ELR (cell line): ENCODE data around the gene GTF2F1.
"Not testable (repeated sequence)": the region's sequence is repeated elsewhere in the genome, so short reads cannot be mapped to it uniquely, and the experiment has no call there.

Experiments
- DNase-seq: peaks from one replicate; pipeline ENCODE4 v3.0.0-alpha.2; 2015; ENCODE audit warnings: low read depth

The GTF2F1 gene

DNA sequence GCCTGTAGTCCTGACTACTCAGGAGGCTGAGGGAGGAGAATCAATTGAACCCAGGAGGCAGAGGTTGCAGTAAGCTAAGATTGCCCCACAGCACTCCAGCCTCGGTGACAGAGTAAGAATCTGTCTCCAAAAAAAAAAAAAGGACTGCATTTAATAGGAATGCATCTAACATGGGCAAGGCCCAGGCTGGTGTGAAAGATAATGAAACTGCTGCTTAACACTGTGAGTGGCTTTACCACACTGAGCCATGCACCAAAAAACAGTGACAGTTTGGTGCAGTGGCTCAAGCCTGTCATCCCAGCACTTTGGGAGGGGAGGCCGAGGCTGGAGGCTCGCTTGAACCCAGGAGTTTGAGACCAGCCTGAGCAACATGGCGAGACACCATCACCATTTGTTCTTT lies 8.6 kb downstream of the GTF2F1 start:
- no peak for DNase-seq

DNA sequence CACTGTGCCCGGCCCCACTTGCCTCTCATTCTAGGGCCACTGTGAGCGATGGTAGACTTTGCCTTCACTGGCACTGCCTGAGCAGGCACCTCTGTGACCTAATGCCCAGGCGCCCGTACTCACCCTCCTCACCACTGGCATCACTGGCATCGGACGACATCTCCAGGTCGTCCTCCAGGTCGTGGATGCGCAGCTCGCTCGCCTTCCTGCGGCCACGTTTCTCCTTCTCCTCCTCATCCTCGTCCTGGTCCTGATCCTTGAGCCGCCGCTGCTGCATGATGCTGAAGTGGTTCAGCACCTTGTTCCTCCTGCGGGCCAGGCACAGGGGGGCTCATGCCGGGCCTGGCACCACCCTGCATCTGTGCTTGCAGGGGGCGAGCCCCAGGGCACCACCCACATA lies 9.8 kb downstream of the GTF2F1 start:
- no peak for DNase-seq

DNA sequence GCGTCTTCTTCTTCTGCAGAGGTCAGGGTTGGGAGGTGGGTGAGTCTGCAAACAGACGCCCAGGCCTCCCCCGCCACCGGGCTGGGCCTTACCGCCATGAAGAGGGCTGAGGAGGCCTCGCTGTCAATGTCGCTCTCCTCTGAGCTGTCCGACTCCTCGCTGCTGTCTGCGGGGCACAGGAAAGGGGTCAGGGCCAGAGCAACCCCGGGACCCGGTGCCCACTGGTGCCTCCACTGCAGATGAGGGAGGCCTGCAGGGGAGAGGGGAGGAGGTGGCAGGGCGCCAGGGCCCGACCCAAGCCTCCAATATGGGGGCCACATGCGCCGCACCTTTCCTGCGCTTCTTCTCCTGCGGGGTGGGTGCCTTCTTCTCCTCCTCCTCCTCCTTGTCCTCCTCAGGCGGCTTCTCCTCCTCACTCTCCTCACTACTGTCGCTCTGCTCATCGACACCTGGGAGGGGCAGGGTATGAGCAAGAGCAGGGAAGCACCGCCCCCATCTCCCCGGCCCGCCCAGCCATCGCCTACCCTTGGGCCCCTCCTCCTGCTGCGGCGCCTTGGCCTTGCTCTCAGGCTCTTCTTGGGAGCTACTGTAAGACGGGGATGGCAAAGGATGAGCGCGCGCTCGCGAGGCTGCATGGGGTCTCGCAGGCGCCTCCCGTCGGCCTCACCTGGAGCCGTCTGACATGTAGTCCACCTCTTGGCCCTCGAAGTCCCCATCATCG lies 11.8 kb downstream of the GTF2F1 start:
- no peak for DNase-seq

DNA sequence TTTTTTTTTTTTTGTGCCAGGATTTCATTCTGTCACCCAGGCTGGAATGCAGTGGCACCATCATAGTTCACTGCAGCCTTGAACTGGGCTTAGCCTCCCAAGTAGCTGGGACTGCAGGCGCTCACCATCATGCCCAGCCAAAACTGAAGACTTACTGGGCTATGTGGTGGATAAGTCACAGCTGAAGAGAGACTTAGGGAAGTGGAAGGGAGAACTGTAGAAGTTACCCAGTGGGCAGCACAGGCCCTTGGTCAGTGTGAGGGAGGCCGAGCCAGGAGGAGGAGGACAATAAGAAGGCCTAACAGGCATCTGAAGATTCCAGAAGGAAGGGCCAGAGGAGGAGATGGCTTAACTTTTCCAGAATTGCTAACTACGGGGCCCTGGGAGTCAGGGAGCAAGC lies 13.2 kb downstream of the GTF2F1 start:
- no peak for DNase-seq

DNA sequence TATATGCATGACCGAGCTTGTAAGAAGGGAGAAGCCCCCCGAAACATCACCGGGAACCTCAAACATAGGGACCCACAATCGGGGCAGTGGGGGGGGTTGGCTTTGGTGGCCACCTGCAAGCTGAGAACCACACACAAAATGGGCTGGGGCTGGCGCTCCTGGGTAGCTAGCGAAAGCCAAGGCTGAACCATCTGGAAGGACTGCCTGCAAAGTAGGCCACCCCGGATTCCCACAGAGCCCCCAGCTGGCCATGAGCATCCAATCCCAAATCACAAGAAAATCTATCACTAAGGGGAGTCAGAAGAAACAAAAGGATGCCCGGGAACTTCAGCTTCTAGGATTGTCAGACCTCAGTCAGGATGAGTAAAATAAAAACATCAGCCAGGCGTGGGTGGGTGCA lies 14.5 kb downstream of the GTF2F1 start:
- DNase-seq: no peak

DNA sequence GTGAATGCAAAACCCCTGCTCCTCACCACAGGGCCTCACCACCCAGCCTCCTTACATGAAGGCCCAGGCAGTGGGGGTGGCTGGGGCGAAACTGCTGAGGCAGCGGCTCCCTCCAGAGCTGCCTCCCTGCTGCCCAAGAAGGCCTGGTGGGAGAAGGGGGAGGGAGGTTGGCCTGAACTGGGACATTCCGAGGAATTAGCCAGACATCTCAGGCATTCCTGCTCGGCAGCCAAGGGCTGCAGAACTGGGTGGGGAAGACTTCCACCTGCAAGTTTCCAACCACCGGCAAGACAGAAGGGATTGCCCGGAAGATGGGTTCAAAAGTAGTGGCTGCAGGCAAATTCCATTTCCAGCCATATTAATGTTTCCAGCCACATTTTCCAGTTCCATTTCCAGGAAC lies 14.9 kb downstream of the GTF2F1 start:
- DNase-seq: no peak

DNA sequence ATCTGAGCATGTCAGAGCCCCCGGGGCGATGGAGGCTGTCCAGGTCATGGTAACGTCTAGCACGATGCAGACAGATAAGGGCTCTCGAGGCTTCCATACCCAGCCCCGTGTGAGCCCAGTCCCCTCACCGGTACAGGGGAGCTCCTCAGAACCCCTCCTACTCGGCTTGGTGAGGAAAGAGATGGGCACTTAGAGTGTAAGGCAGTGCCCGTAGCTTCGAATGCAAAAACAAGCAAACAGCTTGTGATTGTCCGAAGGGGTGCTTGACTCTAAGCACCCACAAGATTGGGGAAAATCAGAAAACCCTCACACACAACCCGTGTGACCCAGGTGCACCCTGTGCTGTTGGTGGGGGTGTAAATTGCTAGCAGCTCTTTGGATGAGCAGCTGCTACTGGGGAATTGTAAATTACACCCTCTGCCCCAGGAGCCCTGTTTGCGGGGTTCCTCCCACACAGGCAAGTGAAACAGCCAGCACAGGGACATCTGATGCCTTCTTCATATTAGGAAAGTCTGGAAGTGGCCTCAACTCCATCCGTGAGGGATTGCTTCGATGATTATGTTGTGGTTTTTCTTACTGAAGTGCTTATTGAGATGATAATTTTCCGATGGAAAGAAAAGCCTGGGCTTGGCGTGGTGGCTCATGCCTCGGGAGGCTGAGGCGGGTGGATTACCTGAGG lies 16.3 kb downstream of the GTF2F1 start:
- no peak for DNase-seq

DNA sequence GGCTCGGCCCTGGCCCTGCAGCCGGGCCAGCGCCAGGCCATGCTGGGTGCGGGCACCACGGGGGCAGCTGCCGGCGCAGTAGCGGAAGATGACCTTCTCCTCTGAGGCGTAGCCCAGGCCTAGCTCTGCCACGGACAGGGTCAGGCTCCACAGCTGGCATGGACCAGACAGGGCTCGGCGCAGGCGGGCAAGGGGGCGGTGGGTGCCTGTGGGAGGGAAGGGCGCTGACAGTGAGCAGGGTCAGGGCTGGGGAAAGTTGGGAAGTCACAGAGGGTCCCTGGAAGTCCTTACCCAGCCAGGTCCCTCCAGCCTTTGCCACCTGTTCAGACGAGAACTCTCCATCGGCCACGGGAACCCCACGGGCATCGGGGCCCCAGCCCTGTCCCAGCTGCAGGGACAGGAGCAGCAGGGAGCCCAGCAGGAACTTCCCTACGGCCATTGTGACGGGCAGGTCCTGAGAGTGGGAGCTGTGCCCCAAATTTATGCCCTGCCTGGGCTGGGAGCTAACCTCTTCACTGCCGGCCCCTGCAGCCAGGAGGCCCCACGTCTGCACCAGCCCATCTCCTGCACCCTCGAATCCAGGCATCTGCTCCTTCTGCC lies 17.5 kb downstream of the GTF2F1 start, which contains the start of gene PSPN:
PSPN (minus strand) TSS at position 523 of the 600 bp plus-strand sequence; CDS start at position 439, 84 bp downstream.
- no peak for DNase-seq

DNA sequence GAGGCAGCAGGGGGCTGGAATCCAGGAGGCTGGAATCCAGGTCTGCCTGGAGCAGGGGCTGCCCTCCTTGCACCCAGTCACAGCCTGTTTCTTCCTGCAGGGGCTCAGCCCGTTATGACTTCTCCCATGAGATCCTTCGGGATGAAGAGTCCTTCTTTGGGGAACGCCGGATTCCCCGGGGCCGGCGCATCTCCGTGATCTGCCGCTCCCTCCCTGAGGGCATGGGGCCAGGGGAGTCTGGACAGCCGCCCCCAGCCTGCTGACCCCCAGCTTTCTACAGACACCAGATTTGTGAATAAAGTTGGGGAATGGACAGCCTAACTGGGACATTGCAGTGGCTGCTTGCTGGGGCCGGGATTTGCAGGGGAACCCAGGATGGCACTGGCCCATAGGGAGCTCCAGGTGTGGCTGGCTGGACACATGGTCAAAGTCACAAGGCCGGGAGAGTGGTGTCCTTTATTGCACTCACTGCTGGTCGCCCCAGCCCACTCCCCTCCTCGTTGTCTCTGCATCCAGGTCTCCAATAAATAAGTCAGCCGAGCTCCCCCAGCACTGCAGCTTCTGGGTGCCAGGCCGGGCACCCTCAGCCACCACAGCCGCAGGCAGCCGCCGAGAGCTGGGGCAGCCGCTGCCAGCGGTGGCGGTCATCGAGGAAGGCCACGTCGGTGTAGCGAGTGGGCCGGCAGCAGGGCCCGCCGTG lies 18.1 kb downstream of the GTF2F1 start:
- no peak for DNase-seq

DNA sequence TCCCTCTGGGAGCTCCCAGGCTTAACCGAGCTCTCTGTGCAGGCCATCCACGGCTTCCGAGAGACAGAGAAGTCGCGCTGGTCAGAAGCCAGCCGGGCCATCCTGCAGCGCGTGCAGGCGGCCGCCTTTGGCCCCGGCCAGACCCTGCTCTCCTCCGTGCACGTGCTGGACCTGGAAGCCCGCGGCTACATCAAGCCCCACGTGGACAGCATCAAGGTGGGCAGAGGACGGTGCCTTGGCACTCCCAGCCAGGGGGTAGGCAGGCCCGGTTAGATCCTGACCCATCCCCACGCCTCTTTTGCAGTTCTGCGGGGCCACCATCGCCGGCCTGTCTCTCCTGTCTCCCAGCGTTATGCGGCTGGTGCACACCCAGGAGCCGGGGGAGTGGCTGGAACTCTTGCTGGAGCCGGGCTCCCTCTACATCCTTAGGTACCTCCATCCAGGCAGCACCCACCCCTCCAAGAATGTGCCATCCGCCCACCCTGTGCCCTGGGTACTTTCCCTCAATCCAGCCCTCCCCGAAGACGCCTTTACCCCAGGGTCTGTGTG lies 18.7 kb downstream of the GTF2F1 start:
- DNase-seq: no peak

DNA sequence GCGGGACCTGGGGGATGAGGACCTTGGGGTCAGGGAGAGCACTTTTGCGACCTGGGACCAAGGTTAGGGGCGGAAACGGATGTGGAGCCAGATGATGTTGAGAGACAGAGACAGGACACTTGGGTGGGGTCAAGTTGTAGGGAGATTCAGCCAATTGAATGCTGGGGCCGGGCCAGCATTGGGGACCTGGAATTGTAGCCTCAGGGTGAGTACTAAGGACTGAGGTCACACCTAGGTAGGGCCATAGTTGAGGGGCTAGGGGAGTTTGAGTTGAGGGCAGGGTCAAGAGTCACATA lies 19.2 kb downstream of the GTF2F1 start:
- no peak for DNase-seq

DNA sequence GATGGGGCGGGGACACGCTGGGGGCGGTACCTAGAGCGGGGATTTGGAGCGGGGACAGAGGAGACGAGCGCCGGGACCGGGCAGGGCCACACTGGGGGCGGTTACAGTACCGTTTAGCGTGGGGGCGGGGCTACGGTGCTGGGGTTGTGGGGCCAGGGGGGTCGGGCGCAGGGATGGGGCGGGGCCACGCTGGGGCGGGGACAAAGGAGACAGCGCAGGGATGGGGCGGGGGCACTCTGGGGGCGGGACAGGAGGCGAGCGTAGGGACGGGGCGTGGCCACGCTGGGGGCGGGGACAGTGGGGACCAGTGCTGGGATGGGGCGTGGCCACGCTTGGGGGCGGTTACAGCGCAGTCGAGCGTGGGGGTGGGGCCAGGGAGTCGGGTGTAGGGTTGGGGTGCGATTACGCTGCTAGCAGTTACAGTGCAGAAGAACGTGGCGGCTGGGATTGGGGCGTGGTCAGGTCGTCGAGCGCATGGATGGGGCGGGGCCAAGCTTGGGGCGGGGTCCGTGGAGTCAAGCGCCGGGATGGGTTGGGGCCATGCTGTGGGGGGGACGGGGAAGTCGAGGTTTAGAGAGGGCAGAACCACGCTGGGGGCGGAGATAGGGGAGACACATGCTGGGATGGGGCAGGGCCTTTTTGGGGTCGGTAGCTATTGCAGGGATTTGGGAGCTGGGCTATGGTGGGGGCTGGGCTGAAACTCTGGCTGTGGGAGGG lies 19.7 kb downstream of the GTF2F1 start:
- peak; percentile 98 for DNase-seq

DNA sequence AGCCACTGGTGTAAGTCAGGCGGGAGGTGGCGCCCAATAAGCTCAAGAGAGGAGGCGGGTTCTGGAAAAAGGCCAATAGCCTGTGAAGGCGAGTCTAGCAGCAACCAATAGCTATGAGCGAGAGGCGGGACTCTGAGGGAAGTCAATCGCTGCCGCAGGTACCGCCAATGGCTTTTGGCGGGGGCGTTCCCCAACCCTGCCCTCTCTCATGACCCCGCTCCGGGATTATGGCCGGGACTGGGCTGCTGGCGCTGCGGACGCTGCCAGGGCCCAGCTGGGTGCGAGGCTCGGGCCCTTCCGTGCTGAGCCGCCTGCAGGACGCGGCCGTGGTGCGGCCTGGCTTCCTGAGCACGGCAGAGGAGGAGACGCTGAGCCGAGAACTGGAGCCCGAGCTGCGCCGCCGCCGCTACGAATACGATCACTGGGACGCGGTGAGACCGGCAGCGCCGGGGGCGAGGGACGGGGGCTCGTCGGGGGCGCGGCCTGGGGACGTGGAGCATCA lies 20.3 kb downstream of the GTF2F1 start, which contains the start of gene ALKBH7:
ALKBH7 (plus strand) TSS at position 201 of the 502 bp plus-strand sequence; CDS start at position 228, 27 bp downstream.
- peak; percentile 100 for DNase-seq

DNA sequence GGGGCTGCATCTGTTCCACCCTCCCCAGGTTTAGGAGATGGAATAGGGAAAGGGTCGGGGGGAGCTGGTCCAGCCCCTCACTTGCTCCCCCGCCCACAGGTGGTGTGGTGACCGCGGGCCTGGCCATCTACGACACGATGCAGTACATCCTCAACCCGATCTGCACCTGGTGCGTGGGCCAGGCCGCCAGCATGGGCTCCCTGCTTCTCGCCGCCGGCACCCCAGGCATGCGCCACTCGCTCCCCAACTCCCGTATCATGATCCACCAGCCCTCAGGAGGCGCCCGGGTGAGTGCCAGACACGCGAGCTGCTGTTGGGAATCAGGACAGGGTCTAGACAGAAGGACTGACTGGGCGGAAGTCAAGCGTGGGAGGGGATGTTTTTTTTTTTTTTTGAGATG lies 28.6 kb downstream of the GTF2F1 start:
- no peak for DNase-seq

DNA sequence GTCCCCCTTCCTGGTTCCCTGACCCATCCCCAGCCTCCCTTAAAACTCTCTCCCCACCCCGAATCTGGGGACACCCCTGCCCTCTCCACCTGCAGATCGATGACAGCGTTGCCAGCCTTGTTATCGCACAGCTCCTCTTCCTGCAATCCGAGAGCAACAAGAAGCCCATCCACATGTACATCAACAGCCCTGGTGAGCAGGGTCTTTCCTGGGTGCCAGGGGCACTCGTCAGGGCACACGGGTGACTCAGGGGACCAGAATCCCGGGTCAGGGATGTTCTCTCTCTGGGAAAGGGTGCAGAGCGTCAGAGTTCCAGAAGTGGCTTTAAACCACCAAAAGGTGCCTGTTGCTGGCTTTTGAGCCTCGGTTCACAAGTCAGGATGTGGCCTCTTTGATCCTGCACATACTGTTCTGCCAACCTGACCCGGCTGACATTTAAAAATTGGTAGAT lies 30.6 kb downstream of the GTF2F1 start:
- DNase-seq: peak; percentile 57

DNA sequence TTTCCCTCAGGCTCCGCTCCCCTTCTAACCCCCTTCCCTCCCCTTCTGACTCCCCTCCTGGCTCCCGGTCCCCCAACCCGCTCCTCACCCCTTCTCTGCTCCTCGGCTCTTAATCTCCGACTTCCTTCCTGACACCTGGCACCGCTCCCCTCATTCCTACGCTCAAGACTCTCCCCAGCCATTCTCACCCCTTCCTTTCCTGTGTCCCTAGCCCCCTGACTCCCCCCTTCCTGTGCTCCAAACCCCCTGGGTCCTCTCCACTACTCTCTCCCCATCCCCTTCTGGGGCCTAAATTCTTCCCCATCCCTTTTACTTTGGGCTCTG lies 31.0 kb downstream of the GTF2F1 start:
- DNase-seq: peak; percentile 27

DNA sequence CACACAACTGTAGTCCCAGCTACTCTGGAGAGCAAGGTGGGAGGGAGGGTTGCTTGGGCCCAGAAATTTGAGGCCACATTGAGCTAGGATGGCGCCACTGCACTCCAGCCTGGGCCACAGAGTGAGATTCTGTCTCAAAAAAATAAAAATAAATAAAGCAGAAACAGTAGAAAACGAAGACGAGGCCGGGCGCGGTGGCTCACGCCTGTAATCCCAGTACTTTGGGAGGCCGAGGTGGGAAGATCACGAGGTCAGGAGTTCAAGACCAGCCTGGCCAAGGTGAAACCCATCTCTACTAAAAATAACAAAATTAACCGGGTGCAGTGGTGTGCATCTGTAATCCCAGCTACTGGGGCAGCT lies 32.1 kb downstream of the GTF2F1 start:
- DNase-seq: not testable (repeated sequence)

DNA sequence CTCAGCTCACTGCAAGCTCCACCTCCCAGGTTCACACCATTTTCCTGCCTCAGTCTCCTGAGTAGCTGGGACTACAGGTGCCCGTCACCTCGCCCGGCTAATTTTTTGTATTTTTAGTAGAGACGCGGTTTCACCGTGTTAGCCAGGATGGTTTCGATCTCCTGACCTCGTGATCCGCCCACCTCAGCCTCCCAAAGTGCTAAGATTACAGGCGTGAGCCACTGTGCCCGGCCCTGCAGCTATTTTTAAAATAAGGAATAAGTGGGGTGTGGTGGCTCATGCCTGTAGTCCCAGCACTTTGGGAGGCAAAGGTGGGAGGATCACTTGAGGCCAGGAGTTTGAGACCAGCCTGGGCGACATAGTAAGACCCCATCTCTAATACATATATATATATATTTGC lies 32.5 kb downstream of the GTF2F1 start:
- not testable (repeated sequence) for DNase-seq

DNA sequence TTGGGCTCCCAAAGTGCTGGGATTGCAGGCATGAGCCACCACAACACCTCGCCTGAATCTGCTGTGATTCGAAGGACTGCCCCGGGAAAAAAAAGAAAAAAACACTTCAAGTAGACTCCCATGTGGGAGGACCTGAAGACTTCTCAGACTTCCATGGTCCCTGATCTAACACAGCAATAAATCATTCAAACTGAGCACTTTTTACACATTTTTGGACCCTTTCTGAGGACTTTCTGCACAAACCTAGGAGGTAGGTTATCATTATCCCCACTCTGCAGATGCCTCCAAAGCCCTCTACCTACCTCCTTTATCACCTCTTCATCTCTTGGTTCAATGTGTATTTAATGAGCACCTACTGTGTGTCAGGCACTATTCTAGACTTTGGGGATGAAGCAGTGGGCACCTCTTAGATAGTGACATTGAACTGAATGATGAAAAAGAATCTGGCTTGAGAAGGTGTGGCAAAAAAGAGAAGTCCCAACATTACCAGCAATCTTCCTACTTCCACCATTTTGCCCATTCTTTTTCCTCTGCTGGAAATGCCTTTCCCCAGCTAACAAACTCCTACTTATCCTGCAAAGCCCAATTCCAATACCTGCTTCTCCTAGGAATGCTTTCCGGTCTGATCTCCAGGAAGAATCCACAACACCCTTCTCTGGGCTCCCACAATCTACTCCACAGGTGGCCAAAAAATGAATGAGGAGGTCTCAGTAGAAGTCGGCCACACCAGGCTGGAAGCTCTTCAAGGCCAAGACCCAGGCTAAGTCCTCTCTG lies 33.2 kb downstream of the GTF2F1 start:
- DNase-seq: no peak

DNA sequence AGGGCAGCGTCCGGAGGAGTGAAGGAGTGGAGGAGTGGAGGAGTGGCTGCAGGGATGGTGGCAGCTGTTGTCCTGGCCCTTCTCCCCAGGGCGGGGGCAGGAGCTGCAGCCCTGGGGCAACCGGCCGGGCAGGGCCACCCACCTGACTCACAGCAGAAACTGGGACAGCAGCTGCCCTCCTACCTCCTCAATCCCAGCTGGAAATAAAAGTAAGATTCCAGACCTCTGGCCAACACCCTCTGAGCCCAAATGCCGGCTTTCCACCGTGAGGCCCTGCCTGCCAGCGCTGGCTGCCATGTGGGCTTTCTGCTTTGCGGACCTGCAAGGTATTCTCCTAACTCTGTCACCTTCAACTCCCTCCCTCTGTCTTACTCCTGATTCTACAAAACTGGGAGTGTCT lies 35.0 kb downstream of the GTF2F1 start:
- DNase-seq: no peak

DNA sequence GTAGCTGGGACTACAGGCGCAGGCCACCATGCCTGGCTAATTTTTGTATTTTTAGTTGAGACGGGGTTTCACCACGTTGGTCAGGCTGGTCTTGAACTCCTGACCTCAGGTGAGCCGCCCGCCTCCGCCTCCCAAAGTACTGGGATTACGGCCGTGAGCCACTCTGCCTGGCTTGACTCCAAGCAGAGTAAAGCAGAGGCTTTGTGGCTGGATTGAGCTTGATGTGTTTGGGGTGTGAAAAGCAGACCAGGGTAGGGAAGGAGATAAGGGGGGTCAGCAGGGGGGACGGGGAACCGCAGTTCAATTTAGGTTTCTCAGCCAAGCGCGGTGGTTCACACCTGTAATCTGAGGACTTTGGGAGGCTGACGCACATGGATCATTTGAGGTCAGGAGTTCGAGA lies 35.8 kb downstream of the GTF2F1 start:
- no peak for DNase-seq
